ENCODE data around the gene PIGU. TPM values are rescaled to one million over a fixed set of nuclear protein-coding genes. Genes with fewer than 3 reads are reported as not detected.

PIGU gene
- total and polyA plus RNA-seq, 4 donors, result 6.4 to 10.0 (median 7.2) TPM

DNA sequence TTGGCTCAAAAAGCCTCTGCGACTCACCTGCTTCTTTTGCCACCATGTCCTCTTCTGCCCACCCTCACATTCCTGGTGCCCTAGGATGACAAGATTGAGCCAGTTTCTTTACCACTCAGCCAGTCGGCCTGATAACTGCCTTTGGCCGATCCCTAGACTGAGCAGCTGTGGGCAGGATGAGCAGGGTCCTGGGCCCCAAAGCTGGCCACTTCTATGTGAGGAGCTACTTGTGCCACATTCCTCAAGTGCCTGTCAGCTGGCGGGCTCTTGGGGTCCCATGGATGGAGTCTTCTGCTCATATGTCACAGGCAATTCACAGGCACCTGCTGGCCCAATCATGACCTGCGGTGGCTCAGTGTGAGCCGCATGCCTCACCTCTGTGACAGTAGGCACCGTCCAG lies 144.1 kb downstream of the PIGU start:
- Histone ChIP-seq H3K27ac (ENCODE audit: low read depth in 1 of 2, low read length in 2 of 2) (no peak overlapping the region), H3K4me1 (ENCODE audit: control insufficient read depth in 4 of 4, insufficient read depth in 4 of 4, low read length in 3 of 4) (peaks cover 0 to 4% (median 0%) of the 10 kb centered on the region in 4 donors), H3K9me3 (ENCODE audit: control insufficient read depth in 4 of 4, low read length in 3 of 4) (no peaks in the 10 kb centered on the region), H3K36me3 (ENCODE audit: control insufficient read depth in 4 of 4, insufficient read depth in 3 of 4, low read depth in 1 of 4, low read length in 3 of 4) (peaks cover 11 to 47% (median 34%) of the 10 kb centered on the region in 4 donors), H3K4me3 (ENCODE audit: low read depth in 1 of 3, low read length in 3 of 3) (no peak overlapping the region), H3K27me3 (ENCODE audit: control insufficient read depth in 4 of 4, insufficient read depth in 4 of 4, low read length in 3 of 4) (no peaks in the 10 kb centered on the region), H3K9ac (ENCODE audit: low read depth in 1 of 2, low read length in 2 of 2) (no peak overlapping the region)
- 94% methylated on average over 7 of the region's 7 CpGs for WGBS
- TF ChIP-seq FOXA1 (IDR thresholded peaks at IDR 0.05) (no peak), SP1 (IDR thresholded peaks at IDR 0.05) (no peak)
- no peak for DNase-seq (ENCODE audit: low spot score)

DNA sequence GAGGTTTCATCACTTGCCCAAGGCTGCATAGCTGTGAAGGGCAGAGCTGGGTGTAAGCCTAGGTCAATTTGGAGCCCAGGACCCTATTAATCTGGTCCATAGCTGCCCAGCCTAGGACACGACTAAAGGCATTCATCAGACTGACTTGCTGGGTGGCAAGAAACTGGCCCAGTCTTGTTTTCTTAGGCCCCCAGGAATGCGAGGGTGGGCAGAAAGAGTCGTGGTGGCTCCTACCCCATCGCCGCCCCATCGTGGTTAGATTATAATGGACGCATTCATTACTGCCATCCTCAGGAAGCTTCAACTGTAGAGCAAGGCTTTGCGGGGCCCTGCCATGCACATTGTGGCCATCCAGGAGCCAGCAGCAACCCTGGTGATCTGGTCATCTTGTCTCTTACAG lies 144.6 kb downstream of the PIGU start:
- WGBS, result 96% methylated on average over 8 of the region's 8 CpGs
- H3K4me1 ChIP-seq (ENCODE audit: control insufficient read depth in 4 of 4, insufficient read depth in 4 of 4, low read length in 3 of 4), result peaks cover 0 to 4% (median 0%) of the 10 kb centered on the region in 4 donors
- H3K27ac ChIP-seq (ENCODE audit: low read depth in 1 of 2, low read length in 2 of 2), result no peak overlapping the region
- H3K36me3 ChIP-seq (ENCODE audit: control insufficient read depth in 4 of 4, insufficient read depth in 3 of 4, low read depth in 1 of 4, low read length in 3 of 4), result peaks cover 11 to 52% (median 38%) of the 10 kb centered on the region in 4 donors
- H3K9ac ChIP-seq (ENCODE audit: low read depth in 1 of 2, low read length in 2 of 2), result no peak overlapping the region
- TF ChIP-seq, protein P1, sequence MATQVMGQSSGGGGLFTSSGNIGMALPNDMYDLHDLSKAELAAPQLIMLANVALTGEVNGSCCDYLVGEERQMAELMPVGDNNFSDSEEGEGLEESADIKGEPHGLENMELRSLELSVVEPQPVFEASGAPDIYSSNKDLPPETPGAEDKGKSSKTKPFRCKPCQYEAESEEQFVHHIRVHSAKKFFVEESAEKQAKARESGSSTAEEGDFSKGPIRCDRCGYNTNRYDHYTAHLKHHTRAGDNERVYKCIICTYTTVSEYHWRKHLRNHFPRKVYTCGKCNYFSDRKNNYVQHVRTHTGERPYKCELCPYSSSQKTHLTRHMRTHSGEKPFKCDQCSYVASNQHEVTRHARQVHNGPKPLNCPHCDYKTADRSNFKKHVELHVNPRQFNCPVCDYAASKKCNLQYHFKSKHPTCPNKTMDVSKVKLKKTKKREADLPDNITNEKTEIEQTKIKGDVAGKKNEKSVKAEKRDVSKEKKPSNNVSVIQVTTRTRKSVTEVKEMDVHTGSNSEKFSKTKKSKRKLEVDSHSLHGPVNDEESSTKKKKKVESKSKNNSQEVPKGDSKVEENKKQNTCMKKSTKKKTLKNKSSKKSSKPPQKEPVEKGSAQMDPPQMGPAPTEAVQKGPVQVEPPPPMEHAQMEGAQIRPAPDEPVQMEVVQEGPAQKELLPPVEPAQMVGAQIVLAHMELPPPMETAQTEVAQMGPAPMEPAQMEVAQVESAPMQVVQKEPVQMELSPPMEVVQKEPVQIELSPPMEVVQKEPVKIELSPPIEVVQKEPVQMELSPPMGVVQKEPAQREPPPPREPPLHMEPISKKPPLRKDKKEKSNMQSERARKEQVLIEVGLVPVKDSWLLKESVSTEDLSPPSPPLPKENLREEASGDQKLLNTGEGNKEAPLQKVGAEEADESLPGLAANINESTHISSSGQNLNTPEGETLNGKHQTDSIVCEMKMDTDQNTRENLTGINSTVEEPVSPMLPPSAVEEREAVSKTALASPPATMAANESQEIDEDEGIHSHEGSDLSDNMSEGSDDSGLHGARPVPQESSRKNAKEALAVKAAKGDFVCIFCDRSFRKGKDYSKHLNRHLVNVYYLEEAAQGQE (IDR thresholded peaks at IDR 0.05), result no peak
- no peak for TF ChIP-seq ATF3 (IDR thresholded peaks at IDR 0.05)
- TF ChIP-seq FOXA2 (IDR thresholded peaks at IDR 0.05), result no peak
- TF ChIP-seq TAF1 (conservative IDR thresholded peaks at IDR 0.05), result no peak
- TF ChIP-seq EGR1 (IDR thresholded peaks at IDR 0.05; ENCODE audit: low read depth in 2 of 2), result no peak
- TF ChIP-seq GABPA (IDR thresholded peaks at IDR 0.05 in 1 of 2, conservative IDR thresholded peaks at IDR 0.05 in 1 of 2), result no peak
- no peak for TF ChIP-seq RAD21 (IDR thresholded peaks at IDR 0.05)
- TF ChIP-seq, protein P2, sequence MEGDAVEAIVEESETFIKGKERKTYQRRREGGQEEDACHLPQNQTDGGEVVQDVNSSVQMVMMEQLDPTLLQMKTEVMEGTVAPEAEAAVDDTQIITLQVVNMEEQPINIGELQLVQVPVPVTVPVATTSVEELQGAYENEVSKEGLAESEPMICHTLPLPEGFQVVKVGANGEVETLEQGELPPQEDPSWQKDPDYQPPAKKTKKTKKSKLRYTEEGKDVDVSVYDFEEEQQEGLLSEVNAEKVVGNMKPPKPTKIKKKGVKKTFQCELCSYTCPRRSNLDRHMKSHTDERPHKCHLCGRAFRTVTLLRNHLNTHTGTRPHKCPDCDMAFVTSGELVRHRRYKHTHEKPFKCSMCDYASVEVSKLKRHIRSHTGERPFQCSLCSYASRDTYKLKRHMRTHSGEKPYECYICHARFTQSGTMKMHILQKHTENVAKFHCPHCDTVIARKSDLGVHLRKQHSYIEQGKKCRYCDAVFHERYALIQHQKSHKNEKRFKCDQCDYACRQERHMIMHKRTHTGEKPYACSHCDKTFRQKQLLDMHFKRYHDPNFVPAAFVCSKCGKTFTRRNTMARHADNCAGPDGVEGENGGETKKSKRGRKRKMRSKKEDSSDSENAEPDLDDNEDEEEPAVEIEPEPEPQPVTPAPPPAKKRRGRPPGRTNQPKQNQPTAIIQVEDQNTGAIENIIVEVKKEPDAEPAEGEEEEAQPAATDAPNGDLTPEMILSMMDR (IDR thresholded peaks at IDR 0.05; ENCODE audit: low read depth, low read length, missing input control), result no peak
- TF ChIP-seq YY1 (IDR thresholded peaks at IDR 0.05), result no peak
- TF ChIP-seq HNF4G (IDR thresholded peaks at IDR 0.05), result no peak
- no peak for TF ChIP-seq JUND (IDR thresholded peaks at IDR 0.05)
- no peak for TF ChIP-seq FOXA1 (IDR thresholded peaks at IDR 0.05)
- no peak for TF ChIP-seq HNF4A (conservative IDR thresholded peaks at IDR 0.05)
- no peak for TF ChIP-seq RXRA (IDR thresholded peaks at IDR 0.05)
- no peak for TF ChIP-seq NR2F2 (IDR thresholded peaks at IDR 0.05)
- TF ChIP-seq MAX (IDR thresholded peaks at IDR 0.05), result no peak
- no peak for TF ChIP-seq SP1 (IDR thresholded peaks at IDR 0.05)
- TF ChIP-seq, protein P3, sequence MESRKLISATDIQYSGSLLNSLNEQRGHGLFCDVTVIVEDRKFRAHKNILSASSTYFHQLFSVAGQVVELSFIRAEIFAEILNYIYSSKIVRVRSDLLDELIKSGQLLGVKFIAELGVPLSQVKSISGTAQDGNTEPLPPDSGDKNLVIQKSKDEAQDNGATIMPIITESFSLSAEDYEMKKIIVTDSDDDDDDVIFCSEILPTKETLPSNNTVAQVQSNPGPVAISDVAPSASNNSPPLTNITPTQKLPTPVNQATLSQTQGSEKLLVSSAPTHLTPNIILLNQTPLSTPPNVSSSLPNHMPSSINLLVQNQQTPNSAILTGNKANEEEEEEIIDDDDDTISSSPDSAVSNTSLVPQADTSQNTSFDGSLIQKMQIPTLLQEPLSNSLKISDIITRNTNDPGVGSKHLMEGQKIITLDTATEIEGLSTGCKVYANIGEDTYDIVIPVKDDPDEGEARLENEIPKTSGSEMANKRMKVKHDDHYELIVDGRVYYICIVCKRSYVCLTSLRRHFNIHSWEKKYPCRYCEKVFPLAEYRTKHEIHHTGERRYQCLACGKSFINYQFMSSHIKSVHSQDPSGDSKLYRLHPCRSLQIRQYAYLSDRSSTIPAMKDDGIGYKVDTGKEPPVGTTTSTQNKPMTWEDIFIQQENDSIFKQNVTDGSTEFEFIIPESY (IDR thresholded peaks at IDR 0.05), result no peak
- H3K27me3 ChIP-seq (ENCODE audit: control insufficient read depth in 4 of 4, insufficient read depth in 4 of 4, low read length in 3 of 4), result no peaks in the 10 kb centered on the region
- H3K9me3 ChIP-seq (ENCODE audit: control insufficient read depth in 4 of 4, low read length in 3 of 4), result no peaks in the 10 kb centered on the region
- no peak for DNase-seq (ENCODE audit: low spot score)
- no peak overlapping the region for H3K4me3 ChIP-seq (ENCODE audit: low read depth in 1 of 3, low read length in 3 of 3)
